Cerebellar cortex (tissue), 1 donor: ENCODE results near the gene ETV4.

ENCODE experiments used
- DNase-seq: peaks from one replicate; pipeline ENCODE4 v3.0.0-alpha.2; 2015; ENCODE audit warnings: low spot score

ETV4 gene

DNA sequence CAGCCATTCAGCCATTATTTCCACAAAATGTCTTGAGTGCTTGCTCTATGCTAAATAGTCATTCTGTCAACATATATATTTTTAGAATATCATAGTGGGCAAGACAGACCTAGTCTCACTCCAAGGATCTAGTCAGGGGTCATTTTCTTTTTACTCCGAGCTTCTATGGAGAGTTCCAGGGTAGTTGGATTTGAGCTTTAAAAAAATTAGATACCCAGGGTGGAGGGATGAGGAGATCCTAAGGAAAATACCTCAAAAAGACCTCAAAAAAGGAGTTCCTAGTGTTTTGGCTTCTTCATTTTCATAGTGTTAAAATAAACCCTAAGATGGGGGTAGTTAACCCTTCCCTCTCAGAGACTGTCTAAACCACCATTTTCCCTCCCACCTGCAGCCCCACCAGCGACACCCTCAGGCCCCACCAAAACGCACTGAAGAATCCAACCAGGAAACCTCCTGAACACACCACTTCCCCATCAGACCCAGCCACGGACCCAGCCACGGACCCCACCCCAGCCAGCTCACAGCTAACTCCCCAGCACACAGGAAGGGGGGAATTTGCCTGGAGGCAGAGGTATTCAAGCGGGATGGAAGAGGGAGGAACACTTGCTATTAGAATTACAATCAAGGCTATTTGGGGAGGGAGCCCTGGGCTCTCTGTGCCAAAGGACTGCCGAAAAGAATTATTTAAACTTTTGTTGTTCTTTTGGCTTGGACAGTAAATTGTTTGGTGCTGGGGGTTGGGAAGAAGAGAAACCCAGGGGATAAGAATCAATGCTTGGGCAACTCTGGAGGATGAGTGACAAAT, 2.2 kb downstream of the ETV4 start:
- no peak for DNase-seq

DNA sequence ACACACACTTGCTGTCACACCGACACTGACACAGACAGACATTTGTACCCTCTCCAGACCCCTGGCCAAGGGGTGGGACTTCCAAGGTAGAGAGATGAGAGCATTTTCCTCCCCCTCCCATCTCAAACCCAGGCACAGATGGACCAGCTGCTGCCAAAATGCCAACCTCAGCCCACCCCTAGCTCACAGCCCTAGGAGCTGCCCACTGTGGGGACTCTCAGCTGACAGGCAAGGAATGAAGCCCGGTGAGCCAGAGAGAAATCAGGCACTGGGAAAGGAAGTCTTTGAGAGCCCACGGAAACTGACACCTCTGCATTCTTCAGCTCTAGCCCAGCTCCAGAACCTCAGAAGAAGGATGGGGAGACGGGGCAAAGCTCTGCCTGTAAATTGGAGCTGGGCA, 2.8 kb downstream of the ETV4 start:
- DNase-seq = no peak

DNA sequence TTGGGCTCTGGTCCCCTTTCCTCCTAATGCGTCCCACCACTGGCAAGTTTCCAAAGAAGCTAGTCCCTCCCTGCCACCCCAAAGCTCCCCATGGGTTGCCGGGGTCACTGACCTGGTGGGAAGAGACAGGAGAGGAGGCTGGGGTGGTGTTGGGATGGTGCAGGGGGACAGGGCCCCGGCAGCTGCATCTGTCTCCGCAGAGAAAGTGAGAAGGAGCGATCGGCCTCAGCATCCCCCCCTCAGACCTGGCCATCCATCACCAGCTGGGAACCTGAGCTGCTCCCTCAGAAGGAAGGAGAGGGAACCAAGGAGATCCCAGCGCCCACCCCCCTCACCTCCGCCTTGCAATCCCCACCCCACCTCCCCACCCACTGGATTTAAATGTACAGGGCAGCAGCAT, 3.3 kb downstream of the ETV4 start:
- DNase-seq = no peak

DNA sequence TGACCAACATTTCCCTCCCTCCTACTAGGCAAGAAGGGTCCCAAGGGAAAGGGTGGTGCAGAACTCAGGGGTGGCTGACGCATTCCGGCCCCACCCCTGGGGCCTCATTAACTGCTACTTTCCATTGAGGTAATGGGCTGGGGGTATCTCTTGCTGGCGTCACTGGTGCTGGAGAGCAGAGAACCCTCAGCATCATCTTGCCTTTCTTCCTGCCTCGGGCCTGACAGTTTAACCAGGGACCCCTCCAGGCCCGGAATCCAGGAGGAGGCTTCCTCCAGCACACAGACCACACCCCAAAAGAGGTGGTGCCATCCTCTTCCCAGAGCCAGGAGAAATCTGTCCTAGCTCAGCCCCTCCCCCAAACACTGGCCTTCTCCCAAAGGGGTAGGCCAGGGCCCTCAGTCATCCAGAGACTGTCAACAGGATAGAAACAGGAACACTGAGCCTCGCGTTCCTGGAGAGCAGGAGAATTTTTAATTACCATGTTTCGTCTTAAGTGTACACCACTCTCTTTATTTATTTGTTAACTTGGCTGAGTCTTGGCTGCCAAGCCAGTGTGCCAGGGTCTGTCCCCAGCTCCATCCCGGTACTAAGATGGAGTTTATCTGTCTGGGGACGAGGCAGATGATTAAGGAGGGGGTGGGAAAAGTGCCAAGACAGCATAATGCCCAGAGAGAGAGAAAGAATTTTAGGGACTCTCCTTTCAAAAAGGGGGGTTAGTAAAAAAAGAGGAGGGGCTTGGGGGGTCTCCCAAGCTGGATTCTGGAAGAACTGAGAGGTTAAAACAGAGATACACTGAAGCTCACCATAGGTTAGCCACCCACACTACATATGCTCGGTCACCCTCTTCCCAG, 5.1 kb downstream of the ETV4 start:
- no peak for DNase-seq

DNA sequence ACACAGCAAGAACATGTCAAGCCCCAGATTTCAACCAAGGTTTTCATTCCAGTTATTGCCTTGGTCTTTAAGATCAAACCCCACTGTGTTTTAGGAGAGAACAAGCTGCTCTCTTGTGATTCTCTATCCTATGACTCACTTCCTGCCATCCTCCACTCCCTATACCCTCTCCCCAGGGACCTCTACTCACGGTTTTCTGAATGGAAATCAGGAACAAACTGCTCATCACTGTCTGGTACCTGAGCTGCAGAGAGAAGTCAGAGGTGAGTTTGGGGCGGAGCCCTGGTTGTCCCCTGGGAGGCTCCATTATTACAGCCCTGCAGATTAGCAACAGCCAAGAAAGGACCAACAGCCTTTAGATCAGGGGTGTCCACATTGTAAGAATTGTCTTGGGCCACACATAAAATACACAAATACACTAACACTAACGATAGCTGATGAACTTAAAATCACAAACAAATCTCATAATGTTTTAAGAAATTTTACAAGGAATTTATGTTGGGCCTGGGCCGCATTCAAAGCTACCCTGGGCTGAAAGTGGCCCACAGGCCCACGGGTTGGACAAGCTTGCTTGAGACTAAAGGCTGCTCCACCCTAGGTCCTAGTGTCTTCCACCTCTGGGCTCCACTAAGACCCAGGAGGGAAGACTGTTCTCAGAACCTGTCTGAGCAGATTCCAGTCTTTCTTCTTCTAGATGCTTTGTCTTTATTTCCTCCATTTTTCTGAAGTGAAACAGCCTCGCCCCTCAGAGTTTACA, 9.7 kb downstream of the ETV4 start:
- no peak for DNase-seq

DNA sequence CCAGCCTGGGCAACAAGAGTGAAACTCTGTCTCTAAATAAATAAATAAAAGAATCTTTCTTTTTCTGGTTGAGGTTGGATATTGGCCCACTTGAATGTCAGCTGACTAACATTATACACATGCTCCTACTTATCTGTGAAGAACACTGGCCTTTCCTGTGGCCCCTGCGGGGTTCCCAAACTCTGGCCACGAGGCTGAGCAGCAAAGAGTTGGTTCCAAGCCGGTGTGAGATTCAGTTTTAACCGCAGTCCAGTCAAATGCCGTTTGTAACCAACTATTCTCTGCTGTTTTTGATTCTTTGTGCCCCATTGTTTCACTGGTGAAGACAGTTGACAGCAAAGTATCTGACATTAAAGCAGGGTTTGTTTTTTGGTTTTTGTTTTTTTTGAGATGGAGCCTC, 11.2 kb downstream of the ETV4 start:
- DNase-seq = no peak

DNA sequence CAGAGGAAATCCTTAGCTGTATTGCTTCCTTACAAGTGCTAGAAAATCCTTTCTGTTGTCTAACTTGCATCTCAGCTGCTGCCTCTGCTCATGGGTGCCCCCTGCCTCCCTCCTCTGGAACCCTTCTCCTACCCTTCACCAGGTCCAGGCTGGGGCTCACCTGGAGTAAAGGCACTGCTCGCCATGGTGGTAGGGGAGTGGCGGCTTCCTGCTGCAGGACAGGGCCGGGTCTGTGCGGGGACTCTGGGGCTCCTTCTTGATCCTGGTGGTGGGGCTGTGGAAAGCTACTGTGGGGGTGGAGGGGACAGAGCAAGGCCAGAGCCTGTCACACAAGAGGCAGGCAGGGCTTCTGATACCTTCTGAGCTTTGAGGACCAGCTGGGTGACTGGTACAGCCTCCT, 12.4 kb downstream of the ETV4 start:
- no peak for DNase-seq

DNA sequence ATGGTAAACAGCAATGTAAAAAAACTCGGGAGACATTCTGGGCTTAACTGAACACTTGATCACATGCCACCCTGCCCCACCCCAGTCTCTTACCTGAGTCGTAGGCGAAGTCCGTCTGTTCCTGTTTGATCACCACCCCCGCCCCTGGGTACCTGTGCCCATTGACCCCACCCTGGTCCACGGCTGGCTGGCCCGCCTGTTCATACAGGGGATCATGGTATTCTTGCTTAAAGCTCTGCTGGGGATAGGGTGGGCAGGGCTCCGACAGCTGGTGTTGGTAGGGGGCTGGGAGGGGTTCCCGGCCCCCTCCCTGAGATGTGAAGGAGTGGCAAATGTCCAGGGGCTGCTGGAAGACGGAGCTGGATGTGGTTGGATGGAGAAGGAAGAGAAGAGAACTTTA, 13.6 kb downstream of the ETV4 start:
- no peak for DNase-seq

DNA sequence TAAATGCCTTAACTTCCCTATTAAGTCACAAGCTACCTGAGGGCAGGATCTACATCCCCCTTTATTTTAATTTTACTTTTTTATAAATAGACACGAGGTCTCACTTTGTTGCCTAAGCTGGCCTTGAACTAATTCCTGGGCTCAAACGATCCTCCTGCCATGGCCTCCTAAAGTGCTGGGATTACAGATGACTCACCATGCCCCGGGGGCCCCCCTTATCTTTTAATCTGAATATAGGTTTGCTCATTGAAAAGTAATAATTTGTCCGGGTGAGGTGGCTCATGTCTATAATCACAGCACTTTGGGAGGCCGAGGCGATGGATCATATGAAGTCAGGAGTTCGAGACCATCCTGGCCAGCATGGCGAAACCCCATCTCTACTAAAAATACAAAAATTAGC, 14.2 kb downstream of the ETV4 start:
- DNase-seq = no peak

DNA sequence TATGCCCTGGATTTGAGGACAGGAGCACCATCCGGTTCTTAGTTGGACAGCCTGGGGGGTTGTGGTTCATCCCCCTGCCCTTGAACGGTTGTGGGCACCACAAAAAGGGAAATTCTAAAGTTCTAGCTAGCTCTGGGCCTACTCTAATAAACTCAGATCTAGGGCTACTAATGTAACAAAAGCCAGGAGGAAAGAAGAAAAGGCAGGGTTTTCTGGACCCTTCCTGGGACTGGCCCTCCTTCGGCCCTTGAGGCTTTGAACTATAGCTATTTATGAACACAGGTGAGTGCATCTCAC, 15.1 kb downstream of the ETV4 start:
- no peak for DNase-seq

DNA sequence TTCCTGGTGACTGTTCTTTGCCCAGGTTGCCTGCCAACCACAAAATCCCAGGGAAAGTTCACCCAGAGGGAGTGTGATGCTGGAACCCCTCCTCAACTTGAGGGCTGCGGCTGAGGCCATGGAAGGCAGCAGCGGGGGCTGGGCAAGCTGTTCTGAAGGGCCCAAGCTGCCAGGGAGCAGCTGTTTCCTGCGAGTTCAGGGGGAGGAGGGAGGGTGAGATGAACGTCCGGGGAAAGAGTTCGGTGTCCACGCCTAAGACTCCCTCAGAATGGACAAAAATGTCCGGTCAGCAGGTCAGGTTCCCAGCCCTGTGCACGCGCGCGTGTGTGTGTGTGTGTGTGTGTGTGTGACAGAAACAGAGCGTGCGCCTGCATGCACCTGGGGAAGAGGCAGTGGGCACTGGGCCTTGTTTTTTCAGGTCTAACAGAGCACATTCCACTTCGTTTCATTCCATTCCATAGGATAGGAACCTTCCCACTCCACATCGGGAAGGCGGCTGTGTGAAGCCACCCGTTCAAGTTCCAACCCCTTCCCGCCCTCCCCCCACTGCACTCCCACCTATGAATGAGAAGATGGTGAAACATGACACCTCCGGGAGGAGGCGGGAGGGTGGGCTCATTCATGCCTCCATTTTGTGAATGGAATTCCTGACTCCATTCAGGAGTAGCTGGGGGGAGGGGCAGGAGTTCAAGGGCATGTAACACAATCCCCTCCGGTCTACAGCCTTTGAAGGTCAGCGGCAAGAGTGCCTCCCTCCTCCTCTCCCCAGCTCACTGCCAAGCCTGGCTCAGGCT, 15.7 kb downstream of the ETV4 start:
- peak; percentile 35 for DNase-seq

DNA sequence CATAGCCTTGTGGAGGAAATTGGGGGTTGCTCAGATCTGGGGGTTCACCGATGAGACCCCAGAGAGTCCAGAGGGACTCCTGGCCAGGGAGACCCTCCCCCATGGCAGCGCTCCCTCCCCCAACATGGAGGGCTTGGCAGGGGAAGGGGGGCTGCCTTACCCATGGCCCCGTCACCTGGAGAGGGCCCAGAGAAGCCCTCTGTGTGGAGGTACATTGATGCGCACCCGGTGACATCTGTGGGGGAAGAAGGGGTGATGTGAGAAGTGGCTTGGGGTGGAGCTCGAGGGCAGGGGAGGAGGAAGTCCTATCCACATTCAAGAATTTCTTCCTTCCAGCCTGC, 16.2 kb downstream of the ETV4 start:
- DNase-seq = no peak

DNA sequence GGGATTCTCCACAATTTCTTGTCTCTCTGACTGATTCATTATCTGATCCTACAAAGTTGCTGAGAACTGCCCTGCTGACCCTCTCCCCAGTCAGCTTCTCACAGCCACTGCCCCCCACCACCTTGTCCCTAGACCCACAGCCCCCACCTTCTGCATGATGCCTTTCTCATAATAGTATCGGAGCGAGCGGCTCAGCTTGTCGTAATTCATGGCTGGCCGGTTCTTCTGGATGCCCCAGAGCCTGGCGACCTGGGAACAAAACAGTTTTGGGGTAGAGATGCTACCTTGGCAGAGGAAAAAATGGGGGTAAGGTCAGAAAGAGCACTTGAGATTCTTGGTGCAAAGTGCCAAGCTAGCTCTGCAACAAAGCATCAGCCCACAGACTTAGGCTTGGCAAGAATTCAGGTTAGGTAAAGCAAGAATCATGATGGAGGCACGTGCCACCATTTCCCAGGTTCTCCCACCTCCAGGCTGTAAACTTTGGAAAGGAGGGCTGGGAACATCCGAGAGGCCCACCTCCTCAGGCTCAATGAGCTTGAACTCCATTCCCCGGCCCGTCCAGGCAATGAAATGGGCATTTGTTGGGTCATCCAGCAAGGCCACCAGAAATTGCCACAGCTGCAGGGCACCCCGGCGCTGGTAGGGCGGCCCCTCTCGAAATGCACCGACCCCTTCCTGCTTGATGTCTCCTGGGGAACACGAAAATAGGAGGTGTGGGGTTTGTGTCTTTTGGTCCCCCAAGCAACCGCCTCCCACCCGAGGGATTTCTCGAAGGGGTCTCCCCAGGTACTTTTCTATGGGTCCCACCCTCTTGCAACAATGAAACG, 16.9 kb downstream of the ETV4 start:
- no peak for DNase-seq

DNA sequence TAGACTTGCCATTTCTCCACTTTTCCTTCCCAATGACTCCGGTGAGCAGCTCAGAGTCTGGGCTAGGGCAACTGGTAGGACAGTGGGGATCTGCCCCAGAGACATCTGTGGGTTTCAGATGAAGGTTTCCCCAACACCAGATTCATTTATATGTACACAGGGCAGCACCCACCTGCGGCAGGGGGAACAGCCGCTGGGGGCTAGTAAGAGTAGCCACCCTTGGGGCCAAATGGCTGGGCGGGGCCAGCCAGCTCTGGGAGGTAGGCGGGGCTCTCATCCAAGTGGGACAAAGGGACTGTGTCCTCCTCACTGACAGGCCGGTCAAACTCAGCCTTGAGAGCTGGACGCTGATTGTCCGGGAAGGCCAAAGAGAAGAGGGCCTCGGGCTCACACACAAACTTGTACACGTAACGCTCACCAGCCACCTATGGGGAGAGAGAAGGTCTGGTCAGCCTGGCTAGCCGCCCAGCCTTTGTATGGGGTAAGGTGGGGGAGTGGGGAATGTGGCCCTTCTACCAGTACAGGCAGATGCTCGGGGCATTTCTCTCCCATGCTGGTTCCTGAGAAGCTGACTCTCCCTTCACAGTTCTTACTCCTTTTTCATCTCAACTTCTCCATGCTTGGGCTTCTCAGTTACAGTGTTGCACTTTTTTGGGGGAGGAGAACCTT, 17.7 kb downstream of the ETV4 start:
- DNase-seq = no peak

DNA sequence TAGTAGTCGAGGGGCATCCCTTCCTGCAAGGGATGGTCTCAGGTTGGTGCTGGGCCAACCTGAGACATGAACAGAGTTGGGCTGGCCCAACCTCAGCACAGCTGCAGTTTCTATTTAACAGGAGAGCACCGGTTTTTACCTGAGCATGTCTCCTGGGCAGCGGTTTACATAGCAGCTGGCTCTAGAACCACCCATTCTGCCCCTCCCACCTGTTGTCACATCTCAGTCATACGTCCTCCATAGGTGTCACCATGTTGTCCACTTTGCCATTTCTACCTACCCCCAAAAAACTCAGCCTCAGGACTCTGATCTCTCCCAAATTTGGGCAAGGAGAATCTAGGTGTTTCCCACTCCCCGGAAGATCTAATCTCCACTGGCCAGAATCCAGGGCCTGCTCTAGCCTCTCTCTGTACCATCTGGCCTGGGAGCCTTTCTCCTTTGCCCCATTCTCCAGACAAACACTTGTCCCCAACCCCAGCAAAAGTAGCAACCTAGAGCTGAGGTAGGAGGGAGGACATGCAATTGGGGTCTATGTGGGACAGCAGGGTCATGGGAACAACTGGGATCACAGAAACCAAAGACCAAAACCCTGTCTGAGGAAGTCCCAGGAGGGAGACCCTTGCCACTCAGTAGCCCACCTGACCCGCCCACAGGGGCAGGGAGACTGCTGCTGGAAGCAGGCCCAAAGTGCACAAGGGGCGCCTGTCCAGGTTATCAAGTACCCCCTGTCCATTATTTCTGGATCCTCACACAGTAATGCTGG, 19.1 kb downstream of the ETV4 start:
- DNase-seq = no peak

DNA sequence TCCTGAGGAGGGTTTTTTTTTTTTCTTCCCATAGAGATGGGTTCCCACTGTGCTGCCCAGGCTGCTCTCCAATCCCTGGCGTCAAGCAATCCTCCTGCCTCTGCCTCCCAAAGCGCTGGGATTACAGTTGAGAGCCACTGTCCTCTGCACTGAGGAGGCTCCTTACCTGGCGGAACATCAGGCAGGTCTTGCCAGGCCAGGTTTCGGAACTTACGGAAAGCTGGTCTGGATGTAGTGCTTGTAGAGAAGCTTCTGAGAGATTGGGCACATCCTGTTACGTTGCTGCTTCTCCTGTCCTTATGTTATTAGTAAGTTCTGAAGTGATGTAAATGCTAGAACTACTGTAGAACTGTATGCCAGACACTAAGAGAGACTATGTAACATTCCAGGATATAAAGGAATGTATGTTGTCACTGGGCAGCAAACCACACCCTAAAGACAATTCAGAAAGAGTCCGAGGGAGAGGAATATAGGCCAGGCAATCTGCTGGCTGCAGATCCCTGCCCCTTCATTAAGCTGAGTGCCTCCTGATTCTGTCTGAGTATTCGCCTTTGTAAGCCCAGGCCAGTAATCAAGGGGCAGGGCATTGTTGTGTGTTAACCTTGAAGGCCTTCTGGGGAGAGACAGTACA, 21.1 kb downstream of the ETV4 start:
- no peak for DNase-seq

DNA sequence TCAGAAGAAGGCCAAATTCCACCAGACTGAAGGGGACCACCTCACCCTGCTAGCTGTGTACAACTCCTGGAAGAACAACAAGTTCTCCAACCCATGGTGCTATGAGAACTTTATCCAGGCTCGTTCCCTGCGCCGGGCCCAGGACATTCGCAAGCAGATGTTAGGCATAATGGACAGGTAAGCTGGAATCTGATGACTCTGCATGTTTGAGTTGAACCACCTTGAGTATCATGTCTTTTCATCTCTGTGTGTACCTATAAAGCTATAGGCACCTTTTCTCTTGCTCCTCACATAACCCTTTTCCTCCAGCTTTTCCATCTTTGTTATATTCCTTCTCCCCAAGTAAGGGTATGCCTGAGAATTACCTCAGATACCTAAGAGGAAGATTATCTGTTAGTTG, 24.8 kb downstream of the ETV4 start:
- no peak for DNase-seq

DNA sequence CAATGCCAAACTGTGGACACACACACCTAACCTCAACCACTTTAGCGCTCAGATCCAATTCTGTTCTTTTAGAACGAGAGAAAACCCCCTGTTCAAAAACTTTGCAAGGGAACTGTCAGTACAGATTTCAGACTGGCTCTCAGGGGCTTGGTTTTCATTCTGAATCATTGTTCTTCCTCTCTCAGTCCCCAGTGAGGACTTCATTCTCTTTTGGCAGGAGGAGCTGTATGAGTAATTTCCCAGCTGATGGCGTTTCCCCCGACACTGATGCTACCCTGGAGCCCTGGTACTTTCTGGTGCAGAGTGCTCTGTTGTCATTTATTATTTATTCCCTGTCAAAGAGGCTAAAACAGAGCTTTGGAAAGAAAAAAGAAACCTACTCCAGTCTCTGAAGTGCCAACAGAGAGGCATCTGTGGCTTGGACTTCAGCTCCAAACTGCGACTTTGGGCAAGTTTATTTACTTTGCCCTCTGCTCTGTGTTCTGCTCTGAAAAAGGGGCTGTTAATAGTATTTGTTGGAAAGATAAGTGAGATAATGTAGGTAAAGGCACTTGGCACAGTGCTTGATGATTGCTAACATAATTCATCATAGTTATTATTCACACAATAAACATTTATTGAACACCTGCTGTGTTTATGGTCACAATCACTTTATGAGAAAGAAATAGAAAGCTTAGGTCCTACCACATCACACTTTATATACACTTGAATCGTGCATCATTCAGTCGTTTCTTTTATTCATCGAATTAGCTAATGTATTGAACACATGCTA, 28.3 kb downstream of the ETV4 start:
- no peak for DNase-seq

DNA sequence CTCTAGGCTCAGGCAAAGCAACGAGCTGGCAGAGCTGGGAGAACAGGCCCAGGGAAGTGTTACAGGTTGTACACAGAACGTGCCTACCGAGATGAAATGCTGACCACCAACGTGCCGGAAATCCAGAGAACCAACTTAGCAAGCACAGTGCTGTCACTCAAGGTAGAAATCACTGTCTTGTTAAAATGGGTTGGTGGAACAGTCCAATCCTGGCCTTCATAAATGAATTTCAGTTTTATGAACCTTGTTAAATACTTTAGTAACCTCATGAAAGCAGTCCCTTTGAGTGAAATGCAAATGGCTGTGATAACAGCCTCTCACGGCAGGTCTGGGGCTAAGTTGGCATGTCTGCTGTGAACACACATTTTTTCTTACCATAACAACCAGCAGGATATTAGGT, 29.0 kb downstream of the ETV4 start:
- DNase-seq = no peak
